Activated B cell treated with CpG ODN at 0.5 μM for 24 hours (primary cell): ENCODE measurements around the gene MLPH. TPM values are rescaled to one million over a fixed set of nuclear protein-coding genes. Genes with fewer than 3 reads are reported as not detected.

Source experiments
- ATAC-seq: fragments of 200-7000 bp; cut with Tn5 transposase; one replicate; pipeline ENCODE4 v1.10.0; 2021; ENCODE audit warnings: low read depth, mild to moderate bottlenecking, moderate library complexity
- CTCF ChIA-PET: fragments of 350-600 bp; sonication (Branson Sonifier 250); formaldehyde crosslinking; loops from one replicate; lab custom pipeline; 2021; ENCODE audit warnings: antibody characterized with exemption; lab: Charles Lee
- POLR2A ChIA-PET: fragments of 350-600 bp; sonication (Branson Sonifier 250); formaldehyde crosslinking; loops from one replicate; lab custom pipeline; 2021; ENCODE audit warnings: antibody characterized with exemption; lab: Charles Lee
- DNase-seq: peaks from one replicate; pipeline ENCODE4 v3.0.0; 2022
- H3K27ac Mint-ChIP-seq: one replicate; pipeline ENCODE4 v1.8.0; 2020; ENCODE audit warnings: mixed read lengths
- H3K27me3 Mint-ChIP-seq: one replicate; pipeline ENCODE4 v1.8.0; 2021; ENCODE audit warnings: mixed read lengths
- H3K36me3 Mint-ChIP-seq: one replicate; pipeline ENCODE4 v1.8.0; 2021; ENCODE audit warnings: low read depth, mixed read lengths
- H3K4me1 Mint-ChIP-seq: one replicate; pipeline ENCODE4 v1.8.0; 2021; ENCODE audit warnings: mixed read lengths
- H3K4me3 Mint-ChIP-seq: one replicate; pipeline ENCODE4 v1.8.0; 2020; ENCODE audit warnings: mild to moderate bottlenecking, mixed read lengths
- H3K9me3 Mint-ChIP-seq: one replicate; pipeline ENCODE4 v1.8.0; 2020; ENCODE audit warnings: mixed read lengths
- intact Hi-C: fragments of 100-400 bp; cut with micrococcal nuclease; formaldehyde crosslinking; loops from one replicate; pipeline ENCODE4 v1.15.1; 2024
- total RNA-seq: library from RNA; stranded (reverse); gene quantifications from 2 replicates; pipeline ENCODE4 v1.2.3, GENCODE V29; 2022
- TF ChIP-seq, protein P1 (sequence below): fragments of 200-600 bp; IDR thresholded peaks from one replicate; pipeline ENCODE4 v1.8.0; 2022; ENCODE audit warnings: antibody characterized with exemption, mild to moderate bottlenecking

The MLPH gene
- total RNA-seq, 1 donor from 2014 or later, result not detected

DNA sequence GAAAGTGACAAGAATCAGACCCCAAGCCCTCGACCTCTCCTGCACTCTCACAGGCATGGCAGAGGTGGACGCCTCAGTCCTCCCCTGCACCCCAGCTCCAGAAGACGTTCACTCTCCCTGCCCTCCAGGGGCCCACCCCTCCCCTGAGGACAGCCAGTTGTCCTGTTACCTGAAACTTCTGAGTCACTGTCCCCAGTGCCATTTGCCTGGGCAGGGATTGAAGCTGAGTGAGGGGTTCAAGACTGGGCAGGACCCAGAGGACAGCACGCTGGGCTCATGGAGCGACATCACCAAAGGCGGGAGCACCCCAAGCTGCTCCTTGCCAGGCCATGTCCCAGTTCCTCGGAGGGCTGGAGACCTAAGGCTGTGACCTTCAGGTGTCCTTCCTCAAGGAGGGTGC is 38.9 kb upstream of the MLPH start:
- DNase-seq (no peak), ATAC-seq (no peak)
- Mint-ChIP-seq H3K4me3 (no peak overlapping the region), H3K27ac (no peak overlapping the region), H3K36me3 (no peaks in the 10 kb centered on the region), H3K4me1 (no peaks in the 10 kb centered on the region), H3K9me3 (no peaks in the 10 kb centered on the region), H3K27me3 (peaks cover 11% of the 10 kb centered on the region)
- ChIA-PET CTCF (no interaction called here), POLR2A (interaction anchor here (0.6 kb wide), 1 partner anchor 65 kb away, joined by 3 read pairs; no protein-coding TSS in a partner anchor)
- TF ChIP-seq, protein P1, sequence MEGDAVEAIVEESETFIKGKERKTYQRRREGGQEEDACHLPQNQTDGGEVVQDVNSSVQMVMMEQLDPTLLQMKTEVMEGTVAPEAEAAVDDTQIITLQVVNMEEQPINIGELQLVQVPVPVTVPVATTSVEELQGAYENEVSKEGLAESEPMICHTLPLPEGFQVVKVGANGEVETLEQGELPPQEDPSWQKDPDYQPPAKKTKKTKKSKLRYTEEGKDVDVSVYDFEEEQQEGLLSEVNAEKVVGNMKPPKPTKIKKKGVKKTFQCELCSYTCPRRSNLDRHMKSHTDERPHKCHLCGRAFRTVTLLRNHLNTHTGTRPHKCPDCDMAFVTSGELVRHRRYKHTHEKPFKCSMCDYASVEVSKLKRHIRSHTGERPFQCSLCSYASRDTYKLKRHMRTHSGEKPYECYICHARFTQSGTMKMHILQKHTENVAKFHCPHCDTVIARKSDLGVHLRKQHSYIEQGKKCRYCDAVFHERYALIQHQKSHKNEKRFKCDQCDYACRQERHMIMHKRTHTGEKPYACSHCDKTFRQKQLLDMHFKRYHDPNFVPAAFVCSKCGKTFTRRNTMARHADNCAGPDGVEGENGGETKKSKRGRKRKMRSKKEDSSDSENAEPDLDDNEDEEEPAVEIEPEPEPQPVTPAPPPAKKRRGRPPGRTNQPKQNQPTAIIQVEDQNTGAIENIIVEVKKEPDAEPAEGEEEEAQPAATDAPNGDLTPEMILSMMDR, result no peak
- intact Hi-C loops, result no loop called here

DNA sequence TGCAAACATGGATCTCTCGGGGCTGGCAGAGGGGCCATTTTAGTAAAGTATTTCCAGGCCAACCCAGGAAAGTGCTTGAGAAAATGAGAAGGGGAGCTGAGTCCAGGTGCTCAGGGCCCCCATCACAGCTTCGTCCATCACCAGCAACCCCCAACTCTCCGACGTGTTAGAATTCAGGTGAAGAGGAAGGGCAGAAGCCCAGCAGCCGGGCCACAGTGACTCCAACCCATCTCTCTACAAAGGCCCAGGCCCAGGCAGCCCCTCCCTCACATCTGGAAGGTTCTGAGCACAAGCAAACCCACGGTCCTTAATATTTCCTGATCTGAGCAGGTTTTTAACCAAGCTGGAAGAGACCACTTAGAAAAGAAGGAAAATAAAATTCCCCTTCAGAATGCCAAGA is 38.4 kb upstream of the MLPH start:
- TF ChIP-seq, protein P1, result no peak
- Mint-ChIP-seq H3K27me3 (peaks cover 11% of the 10 kb centered on the region), H3K4me1 (no peaks in the 10 kb centered on the region), H3K36me3 (no peaks in the 10 kb centered on the region), H3K4me3 (no peak overlapping the region), H3K9me3 (no peaks in the 10 kb centered on the region), H3K27ac (no peak overlapping the region)
- CTCF ChIA-PET, result no interaction called here
- DNase-seq (no peak), ATAC-seq (no peak)
- POLR2A ChIA-PET, result no interaction called here
- intact Hi-C loops, result no loop called here

DNA sequence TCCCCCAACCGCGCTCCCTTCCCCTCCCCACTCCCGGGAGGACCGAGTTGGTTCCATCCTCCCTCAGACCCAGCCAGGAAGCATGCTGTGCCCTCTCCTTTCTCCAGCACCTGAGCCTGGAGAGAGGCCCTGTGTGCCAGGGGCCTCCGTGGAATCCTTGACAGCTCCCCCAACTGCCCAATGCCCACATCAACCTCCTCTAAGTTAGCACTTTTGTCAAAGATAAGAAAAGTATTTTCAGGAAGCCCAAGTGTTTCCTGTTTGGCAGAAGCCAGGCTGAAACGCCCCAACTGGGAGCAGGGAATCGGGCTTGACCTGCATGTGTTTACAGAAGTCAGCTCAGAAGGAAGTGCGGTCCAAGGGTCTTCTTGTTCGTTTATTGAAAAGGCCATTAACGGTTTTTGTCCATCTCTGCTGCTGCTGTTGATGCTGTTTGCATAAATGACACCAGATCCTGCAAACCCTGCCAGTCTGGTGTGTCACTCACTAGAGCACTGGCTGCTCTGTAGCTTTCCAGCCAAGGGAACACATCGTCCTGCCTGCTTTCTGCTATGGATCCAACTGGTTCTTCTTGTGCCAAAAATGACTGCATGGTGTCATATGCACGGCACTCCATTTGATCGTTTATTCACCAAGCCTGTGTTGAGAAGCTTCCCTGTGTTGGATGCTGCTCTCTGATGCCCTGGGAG is 37.7 kb upstream of the MLPH start:
- no peak overlapping the region for H3K4me3 Mint-ChIP-seq
- TF ChIP-seq, protein P1, result no peak
- H3K9me3 Mint-ChIP-seq, result no peaks in the 10 kb centered on the region
- DNase-seq, result no peak
- peaks cover 8% of the 10 kb centered on the region for H3K27me3 Mint-ChIP-seq
- H3K4me1 Mint-ChIP-seq, result no peaks in the 10 kb centered on the region
- H3K27ac Mint-ChIP-seq, result no peak overlapping the region
- no peaks in the 10 kb centered on the region for H3K36me3 Mint-ChIP-seq
- ChIA-PET CTCF (no interaction called here), POLR2A (no interaction called here)
- intact Hi-C loops, result no loop called here
- ATAC-seq, result no peak

DNA sequence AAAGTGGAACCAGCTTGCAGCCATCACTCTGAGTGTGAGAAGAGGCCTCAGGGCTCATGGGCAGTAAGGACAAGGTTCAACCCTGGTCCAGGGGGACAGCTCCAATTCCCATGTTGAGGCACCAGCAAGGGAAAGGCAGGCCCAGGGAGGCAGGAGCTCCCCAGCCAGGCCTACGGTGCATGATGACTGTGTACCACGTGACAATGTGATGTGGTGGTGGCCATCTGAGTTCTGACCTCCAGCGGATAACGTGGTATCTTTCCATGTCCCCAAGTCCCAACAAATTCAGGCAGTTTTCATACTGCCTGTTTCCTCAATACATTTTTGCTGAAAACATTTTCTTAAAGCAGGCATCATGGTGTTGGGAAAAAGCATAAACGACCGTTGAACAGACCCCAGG is 36.9 kb upstream of the MLPH start:
- TF ChIP-seq, protein P1, result no peak
- no peaks in the 10 kb centered on the region for H3K36me3 Mint-ChIP-seq
- H3K4me3 Mint-ChIP-seq, result no peak overlapping the region
- no peaks in the 10 kb centered on the region for H3K4me1 Mint-ChIP-seq
- no peak overlapping the region for H3K27ac Mint-ChIP-seq
- CTCF ChIA-PET, result no interaction called here
- H3K9me3 Mint-ChIP-seq, result no peaks in the 10 kb centered on the region
- DNase-seq (no peak), ATAC-seq (no peak)
- intact Hi-C loops, result no loop called here
- POLR2A ChIA-PET, result no interaction called here
- H3K27me3 Mint-ChIP-seq, result peaks cover 6% of the 10 kb centered on the region

DNA sequence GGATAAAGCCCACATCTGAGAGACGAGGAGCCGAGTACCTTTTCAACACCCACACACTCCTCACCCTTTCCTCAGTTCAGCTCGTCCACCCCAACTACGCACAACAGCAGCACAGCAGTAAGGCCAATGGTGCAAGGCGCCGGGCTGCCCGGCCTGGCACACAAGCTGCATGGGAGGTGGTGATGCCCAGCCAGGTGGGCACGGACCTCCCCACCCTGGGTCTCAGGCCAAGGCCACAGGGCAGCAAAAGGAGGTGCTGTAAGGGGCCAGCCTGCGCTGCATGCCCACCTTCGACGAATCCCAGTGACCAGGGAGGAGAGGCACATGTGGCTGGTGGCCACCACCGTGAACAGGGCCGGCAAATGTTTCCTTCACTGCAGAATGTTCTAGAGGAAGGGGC is 36.5 kb upstream of the MLPH start:
- Mint-ChIP-seq H3K9me3 (no peaks in the 10 kb centered on the region), H3K27me3 (peaks cover 5% of the 10 kb centered on the region), H3K4me3 (no peak overlapping the region), H3K27ac (no peak overlapping the region), H3K36me3 (no peaks in the 10 kb centered on the region), H3K4me1 (peaks cover 2% of the 10 kb centered on the region)
- intact Hi-C loops, result no loop called here
- TF ChIP-seq, protein P1, result no peak
- ATAC-seq (no peak), DNase-seq (no peak)
- ChIA-PET CTCF (no interaction called here), POLR2A (no interaction called here)
